Calu3 (cell line): ENCODE results near the gene MTA1. TPM values are rescaled to one million over a fixed set of nuclear protein-coding genes. Genes with fewer than 3 reads are reported as not detected.

Experiments
- BruUV-seq: library from RNA; stranded (reverse); fragments of 400-500 nt; replicated peaks from 2 replicates; lab custom pipeline; 2021; lab: Mats Ljungman, UMichigan
- CTCF ChIA-PET: fragments of 300-600 bp; sonication (Branson Sonifier 250); formaldehyde crosslinking; loops from one replicate; lab custom pipeline; 2022; ENCODE audit warnings: antibody characterized with exemption; lab: Charles Lee
- DNase-seq: peaks from one replicate; pipeline ENCODE4 v3.0.0; 2022
- H3K27ac Mint-ChIP-seq: one replicate; pipeline ENCODE4 v1.8.0; 2022; ENCODE audit warnings: mixed read lengths; ENCODE audit not compliant: unreplicated experiment
- H3K27me3 Mint-ChIP-seq: one replicate; pipeline ENCODE4 v1.8.0; 2022; ENCODE audit warnings: mixed read lengths; ENCODE audit not compliant: unreplicated experiment
- H3K36me3 Mint-ChIP-seq: one replicate; pipeline ENCODE4 v1.8.0; 2022; ENCODE audit warnings: mild to moderate bottlenecking, moderate library complexity, mixed read lengths; ENCODE audit not compliant: insufficient read depth, unreplicated experiment
- H3K4me1 Mint-ChIP-seq: one replicate; pipeline ENCODE4 v1.8.0; 2022; ENCODE audit warnings: mild to moderate bottlenecking, low read depth, mixed read lengths; ENCODE audit not compliant: unreplicated experiment
- H3K4me3 Mint-ChIP-seq: one replicate; pipeline ENCODE4 v1.8.0; 2022; ENCODE audit warnings: mild to moderate bottlenecking, low read depth, moderate library complexity, mixed read lengths; ENCODE audit not compliant: unreplicated experiment
- H3K9me3 Mint-ChIP-seq: one replicate; pipeline ENCODE4 v1.8.0; 2022; ENCODE audit warnings: low read depth, mixed read lengths; ENCODE audit not compliant: unreplicated experiment
- intact Hi-C: fragments of 100-400 bp; cut with micrococcal nuclease; formaldehyde crosslinking; loops from one replicate; pipeline ENCODE4 v1.10.0; 2022; ENCODE audit not compliant: unreplicated experiment
- total RNA-seq: library from RNA; stranded (reverse); gene quantifications from 2 replicates; pipeline ENCODE4 v1.2.3, GENCODE V29; 2022
- TF ChIP-seq, protein P1 (sequence below): fragments of 200-600 bp; IDR thresholded peaks from one replicate; pipeline ENCODE4 v1.8.0; 2022; ENCODE audit warnings: antibody characterized with exemption; ENCODE audit not compliant: unreplicated experiment

The MTA1 gene
- total RNA-seq, 1 experiment from 2014 or later = 168 TPM

DNA sequence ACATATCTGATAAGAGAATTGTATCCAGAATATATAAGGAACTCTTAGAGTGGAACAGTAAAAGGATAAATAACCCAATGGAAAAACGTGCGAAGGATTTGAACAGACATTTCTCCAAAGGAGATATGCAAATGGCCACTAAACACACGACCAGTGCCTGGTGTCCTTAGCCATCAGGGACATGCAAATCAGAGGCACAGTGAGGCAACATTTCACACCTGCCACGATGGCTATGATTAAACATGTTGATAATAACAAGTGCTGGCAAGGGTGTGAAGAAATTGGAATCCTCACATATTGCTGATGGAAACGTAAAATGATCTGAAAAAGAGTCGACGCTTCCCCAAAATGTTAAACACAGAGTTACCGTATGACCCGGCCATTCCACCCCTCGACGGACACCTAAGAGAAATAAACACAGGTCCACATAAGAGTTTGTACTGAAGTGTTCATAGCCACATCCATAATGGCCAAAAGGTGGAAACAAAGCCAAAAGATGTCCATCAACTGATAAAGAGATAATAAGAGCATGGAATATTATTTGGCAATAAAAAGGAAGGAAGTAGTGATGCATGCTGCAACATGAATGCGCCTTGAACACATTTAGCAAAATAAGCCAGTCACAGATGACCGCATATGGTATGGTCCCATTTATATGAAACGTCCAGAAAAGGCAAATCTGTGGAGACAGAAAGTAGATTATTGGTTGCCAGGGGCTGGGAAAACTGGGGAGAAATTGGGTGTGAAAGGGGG, 100.5 kb downstream of the MTA1 start:
- TF ChIP-seq, protein P1, sequence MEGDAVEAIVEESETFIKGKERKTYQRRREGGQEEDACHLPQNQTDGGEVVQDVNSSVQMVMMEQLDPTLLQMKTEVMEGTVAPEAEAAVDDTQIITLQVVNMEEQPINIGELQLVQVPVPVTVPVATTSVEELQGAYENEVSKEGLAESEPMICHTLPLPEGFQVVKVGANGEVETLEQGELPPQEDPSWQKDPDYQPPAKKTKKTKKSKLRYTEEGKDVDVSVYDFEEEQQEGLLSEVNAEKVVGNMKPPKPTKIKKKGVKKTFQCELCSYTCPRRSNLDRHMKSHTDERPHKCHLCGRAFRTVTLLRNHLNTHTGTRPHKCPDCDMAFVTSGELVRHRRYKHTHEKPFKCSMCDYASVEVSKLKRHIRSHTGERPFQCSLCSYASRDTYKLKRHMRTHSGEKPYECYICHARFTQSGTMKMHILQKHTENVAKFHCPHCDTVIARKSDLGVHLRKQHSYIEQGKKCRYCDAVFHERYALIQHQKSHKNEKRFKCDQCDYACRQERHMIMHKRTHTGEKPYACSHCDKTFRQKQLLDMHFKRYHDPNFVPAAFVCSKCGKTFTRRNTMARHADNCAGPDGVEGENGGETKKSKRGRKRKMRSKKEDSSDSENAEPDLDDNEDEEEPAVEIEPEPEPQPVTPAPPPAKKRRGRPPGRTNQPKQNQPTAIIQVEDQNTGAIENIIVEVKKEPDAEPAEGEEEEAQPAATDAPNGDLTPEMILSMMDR = no peak
- Mint-ChIP-seq H3K36me3 (peaks cover under 1% of the 10 kb centered on the region), H3K27ac (no peak overlapping the region), H3K9me3 (peaks cover 5% of the 10 kb centered on the region), H3K4me1 (no peaks in the 10 kb centered on the region), H3K27me3 (peaks cover 68% of the 10 kb centered on the region), H3K4me3 (no peak overlapping the region)
- intact Hi-C loops = no loop called here
- no peak for DNase-seq
- CTCF ChIA-PET = interaction anchor here (0.6 to 0.7 kb wide), 2 partner anchors 9 to 324 kb away, joined by 4 to 5 read pairs; no protein-coding TSS in a partner anchor
- BruUV-seq = no TSS peak

Other genes starting within 250 kb of the MTA1 start
- gene NUDT14, start 238.5 kb upstream of the MTA1 start, total RNA-seq = 38.0 TPM in 2 replicates
- gene BTBD6, start 171.3 kb upstream of the MTA1 start, total RNA-seq = 29.7 and 30.1 TPM in 2 replicates
- gene BRF1, start 118.8 kb upstream of the MTA1 start, total RNA-seq = 38.4 and 43.7 TPM in 2 replicates
- gene PACS2, start 105.1 kb upstream of the MTA1 start, total RNA-seq = 71.8 and 77.3 TPM in 2 replicates
- gene TEX22, start 21.3 kb upstream of the MTA1 start, total RNA-seq = 1.6 and 2.8 TPM in 2 replicates
- gene CRIP2, start 55.0 kb downstream of the MTA1 start, total RNA-seq = 70.1 and 71.8 TPM in 2 replicates
- gene CRIP1, start 67.1 kb downstream of the MTA1 start, total RNA-seq = 7.1 and 13.2 TPM in 2 replicates
- 33.7 and 36.8 TPM in 2 replicates for gene TEDC1, start 71.4 kb downstream of the MTA1 start, total RNA-seq
- gene TMEM121, start 106.8 kb downstream of the MTA1 start, total RNA-seq = 0.38 and 0.42 TPM in 2 replicates